SK-N-SH treated with all-trans-retinoic acid at 6 μM for 48 hours (cell line): ENCODE measurements around the gene TRIML1.

Source experiments
- ATAC-seq: fragments of 200-7000 bp; cut with Tn5 transposase; 3 replicates; pipeline ENCODE4 v1.9.1; 2020; ENCODE audit warnings: mild to moderate bottlenecking, moderate library complexity
- ARNTL ChIP-seq: fragments of 450-650 bp; formaldehyde crosslinking; IDR thresholded peaks from 2 replicates; pipeline ENCODE4 v1.5.0; 2020; ENCODE audit warnings: low read depth, mild to moderate bottlenecking, moderate library complexity, borderline replicate concordance
- BACH2 ChIP-seq: fragments of 250-450 bp; sonication (Bioruptor Pico); IDR thresholded peaks from 2 replicates; pipeline ENCODE4 v1.9.0; 2021; ENCODE audit warnings: mild to moderate bottlenecking, borderline replicate concordance
- CREB5 ChIP-seq: fragments of 250-450 bp; sonication (Bioruptor Pico); IDR thresholded peaks from 2 replicates; pipeline ENCODE4 v1.5.1; 2020; ENCODE audit warnings: low read depth, mild to moderate bottlenecking, moderate library complexity
- CSDC2 ChIP-seq: fragments of 250-450 bp; sonication (Bioruptor Pico); IDR thresholded peaks from 2 replicates; pipeline ENCODE4 v1.5.0; 2020; ENCODE audit warnings: mild to moderate bottlenecking, moderate library complexity
- CSRNP3 ChIP-seq: fragments of 250-450 bp; sonication (Bioruptor Pico); IDR thresholded peaks from 2 replicates; pipeline ENCODE4 v1.5.1; 2021; ENCODE audit warnings: mild to moderate bottlenecking, moderate library complexity
- ESRRG ChIP-seq: fragments of 250-450 bp; sonication (Bioruptor Pico); IDR thresholded peaks from 2 replicates; pipeline ENCODE4 v1.6.1; 2021; ENCODE audit warnings: mild to moderate bottlenecking
- GLIS3 ChIP-seq: fragments of 250-450 bp; sonication (Bioruptor Pico); IDR thresholded peaks from 2 replicates; pipeline ENCODE4 v1.5.0; 2020; ENCODE audit warnings: mild to moderate bottlenecking, moderate library complexity
- ISL1 ChIP-seq: fragments of 250-450 bp; sonication (Bioruptor Pico); IDR thresholded peaks from 2 replicates; pipeline ENCODE4 v2.1.2; 2022; ENCODE audit warnings: mild to moderate bottlenecking, moderate library complexity
- OSR1 ChIP-seq: fragments of 250-450 bp; sonication (Bioruptor Pico); IDR thresholded peaks from 2 replicates; pipeline ENCODE4 v1.8.0; 2022; ENCODE audit warnings: moderate library complexity, mild to moderate bottlenecking, inconsistent platforms
- PATZ1 ChIP-seq: fragments of 250-450 bp; sonication (Bioruptor Pico); IDR thresholded peaks from 2 replicates; pipeline ENCODE4 v1.8.0; 2020; ENCODE audit warnings: mild to moderate bottlenecking, moderate library complexity, borderline replicate concordance
- PPARA ChIP-seq: fragments of 250-450 bp; sonication (Bioruptor Pico); IDR thresholded peaks from 2 replicates; pipeline ENCODE4 v1.5.0; 2020; ENCODE audit warnings: mild to moderate bottlenecking, borderline replicate concordance
- RARB ChIP-seq: fragments of 250-450 bp; sonication (Bioruptor Pico); IDR thresholded peaks from 2 replicates; pipeline ENCODE4 v1.8.0; 2021; ENCODE audit warnings: mild to moderate bottlenecking, moderate library complexity
- TCF4 ChIP-seq: fragments of 250-450 bp; sonication (Bioruptor Pico); IDR thresholded peaks from 2 replicates; pipeline ENCODE4 v1.8.0; 2021; ENCODE audit warnings: mild to moderate bottlenecking, moderate library complexity, borderline replicate concordance
- TOX ChIP-seq: fragments of 250-450 bp; sonication (Bioruptor Pico); IDR thresholded peaks from 2 replicates; pipeline ENCODE4 v1.8.0; 2021; ENCODE audit warnings: mild to moderate bottlenecking, moderate library complexity, borderline replicate concordance
- TSHZ2 ChIP-seq: fragments of 250-450 bp; sonication (Bioruptor Pico); IDR thresholded peaks from 2 replicates; pipeline ENCODE4 v1.5.0; 2020; ENCODE audit warnings: mild to moderate bottlenecking, moderate library complexity
- ZFP3 ChIP-seq: fragments of 250-450 bp; sonication (Bioruptor Pico); IDR thresholded peaks from 2 replicates; pipeline ENCODE4 v1.5.0; 2020; ENCODE audit warnings: mild to moderate bottlenecking, moderate library complexity
- ZFP30 ChIP-seq: fragments of 450-650 bp; formaldehyde crosslinking; IDR thresholded peaks from 2 replicates; pipeline ENCODE4 v1.5.0; 2022; ENCODE audit warnings: mild to moderate bottlenecking, moderate library complexity
- ZNF565 ChIP-seq: fragments of 450-650 bp; formaldehyde crosslinking; conservative IDR thresholded peaks from 2 replicates; pipeline ENCODE4 v1.5.0; 2020; ENCODE audit warnings: low read depth, mild to moderate bottlenecking, moderate library complexity
- ZNF70 ChIP-seq: fragments of 450-650 bp; formaldehyde crosslinking; IDR thresholded peaks from 2 replicates; pipeline ENCODE4 v1.5.0; 2020; ENCODE audit warnings: mild to moderate bottlenecking, moderate library complexity
- ZNF8 ChIP-seq: fragments of 450-650 bp; formaldehyde crosslinking; IDR thresholded peaks from 2 replicates; pipeline ENCODE4 v1.5.0; 2020; ENCODE audit warnings: mild to moderate bottlenecking, moderate library complexity

Gene TRIML1

GRCh38 chr4:188110036-188110435, 29.2 kb upstream of the TRIML1 start:
- TF ChIP-seq ZFP3 (no peak), CSRNP3 (CRISPR knock-in tag) (no peak), ARNTL (CRISPR knock-in tag) (no peak), ZFP30 (no peak), RARB (CRISPR knock-in tag) (no peak), TSHZ2 (CRISPR knock-in tag) (no peak), CSDC2 (CRISPR knock-in tag) (no peak), OSR1 (CRISPR knock-in tag) (no peak)
- ATAC-seq: no peak

GRCh38 chr4:188110741-188111471, 28.3 kb upstream of the TRIML1 start:
- ATAC-seq: no peak
- TF ChIP-seq TCF4 (CRISPR knock-in tag): no peak

GRCh38 chr4:188111955-188112354, 27.3 kb upstream of the TRIML1 start:
- no peak for TF ChIP-seq BACH2 (CRISPR knock-in tag)
- TF ChIP-seq ZNF565: no peak
- no peak for TF ChIP-seq ZFP3
- no peak for TF ChIP-seq TOX (CRISPR knock-in tag)
- TF ChIP-seq ZFP30: no peak
- no peak for TF ChIP-seq RARB (CRISPR knock-in tag)
- TF ChIP-seq ISL1 (CRISPR knock-in tag): no peak
- TF ChIP-seq CREB5: no peak
- TF ChIP-seq CSRNP3 (CRISPR knock-in tag): no peak
- no peak for TF ChIP-seq ZNF70 (CRISPR knock-in tag)
- no peak for TF ChIP-seq ZNF8
- TF ChIP-seq PATZ1 (CRISPR knock-in tag): no peak
- no peak for TF ChIP-seq TCF4 (CRISPR knock-in tag)
- no peak for TF ChIP-seq OSR1 (CRISPR knock-in tag)
- no peak for TF ChIP-seq ARNTL (CRISPR knock-in tag)
- no peak for TF ChIP-seq PPARA (CRISPR knock-in tag)
- no peak for TF ChIP-seq GLIS3
- TF ChIP-seq, all 23 proteins: peak for 0
- no peak for ATAC-seq

GRCh38 chr4:188113156-188113555, 26.1 kb upstream of the TRIML1 start:
- no peak for TF ChIP-seq OSR1 (CRISPR knock-in tag)
- no peak for TF ChIP-seq TOX (CRISPR knock-in tag)
- TF ChIP-seq ZNF70 (CRISPR knock-in tag): no peak
- TF ChIP-seq GLIS3: no peak
- no peak for TF ChIP-seq BACH2 (CRISPR knock-in tag)
- TF ChIP-seq CSRNP3 (CRISPR knock-in tag): no peak
- TF ChIP-seq TCF4 (CRISPR knock-in tag): no peak
- TF ChIP-seq ESRRG: no peak
- no peak for ATAC-seq
